Fibroblast of the aortic adventitia (primary cell): Measurements from ENCODE around the gene DBNL. TPM values are rescaled to one million over a fixed set of nuclear protein-coding genes. Genes with fewer than 3 reads are reported as not detected.

Experiments used
- DNase-seq: peaks from one replicate; pipeline ENCODE4 v3.0.0-alpha.2; 2010; ENCODE audit warnings: low read depth
- H3K4me3 ChIP-seq: 2 replicates; pipeline ENCODE4 v1.5.1; 2011; ENCODE audit warnings: low read depth, mild to moderate bottlenecking, control low read depth, low read length, moderate library complexity
- CTCF ChIP-seq: IDR thresholded peaks from 2 replicates; pipeline ENCODE4 v1.5.1; 2011; ENCODE audit warnings: mild to moderate bottlenecking, low read length, control low read depth, inconsistent platforms; ENCODE audit not compliant: insufficient read depth
- total RNA-seq: library from RNA; depleted of rRNA; stranded (reverse); fragments of >200 nt; gene quantifications from 2 replicates; pipeline ENCODE4 v1.2.3, GENCODE V29; 2012; ENCODE audit warnings: low replicate concordance

The DBNL gene
- total RNA-seq, 1 donor = 110 TPM

GRCh38 chr7:44110719-44111635, 66.5 kb downstream of the DBNL start:
- DNase-seq = no peak
- no peak for TF ChIP-seq CTCF
- no peak overlapping the region for H3K4me3 ChIP-seq

Other genes with a start within 250 kb of the DBNL start
- 82.1 and 137 TPM in 2 replicates for gene MRPS24, start 175.2 kb upstream of the DBNL start, total RNA-seq
- 10.1 and 24.7 TPM in 2 replicates for gene URGCP, start 138.1 kb upstream of the DBNL start, total RNA-seq
- 12.0 and 32.3 TPM in 2 replicates for gene UBE2D4, start 118.3 kb upstream of the DBNL start, total RNA-seq
- not detected in 2 replicates for gene SPDYE1, start 46.8 kb upstream of the DBNL start, total RNA-seq
- not detected in 2 replicates for gene PGAM2, start 20.9 kb downstream of the DBNL start, total RNA-seq
- gene POLM, start 37.8 kb downstream of the DBNL start, total RNA-seq = 18.1 and 59.9 TPM in 2 replicates
- 168 and 234 TPM in 2 replicates for gene AEBP1, start 59.6 kb downstream of the DBNL start, total RNA-seq
- 66.6 and 87.9 TPM in 2 replicates for gene POLD2, start 78.8 kb downstream of the DBNL start, total RNA-seq
- gene MYL7, start 96.6 kb downstream of the DBNL start, total RNA-seq = not detected in 2 replicates
- 0.36 TPM in 1 of 2 replicates, not detected in the other for gene GCK, start 144.7 kb downstream of the DBNL start, total RNA-seq
- gene YKT6, start 156.3 kb downstream of the DBNL start, total RNA-seq = 72.0 and 99.4 TPM in 2 replicates